HG02678 (cell line): ENCODE measurements around the gene GRAP.

Experiments used
- ATAC-seq: cut with Tn5 transposase; IDR thresholded peaks from one replicate; pipeline ENCODE4 v1.9.1; 2021; ENCODE audit warnings: mild to moderate bottlenecking, moderate library complexity; ENCODE audit not compliant: unreplicated experiment

GRAP gene

DNA sequence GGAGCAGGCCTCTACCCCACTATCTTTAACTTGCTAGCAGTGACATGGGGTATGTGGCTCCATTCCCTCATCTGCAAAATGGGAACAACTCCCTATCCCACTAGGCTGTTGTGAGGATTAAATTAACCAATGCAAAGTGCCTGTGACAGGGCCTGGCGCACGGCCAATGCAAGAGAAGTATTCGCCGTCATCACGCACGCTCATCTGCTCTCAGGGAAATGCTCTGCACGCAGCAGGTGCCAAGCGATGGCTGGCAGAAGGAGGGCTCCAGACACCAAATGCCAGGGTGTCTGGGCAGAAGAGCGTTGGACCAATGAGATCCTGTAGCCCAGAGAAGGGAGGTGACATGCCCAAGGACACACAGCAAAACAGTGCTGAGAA lies 59.5 kb downstream of the GRAP start:
- ATAC-seq = no peak

DNA sequence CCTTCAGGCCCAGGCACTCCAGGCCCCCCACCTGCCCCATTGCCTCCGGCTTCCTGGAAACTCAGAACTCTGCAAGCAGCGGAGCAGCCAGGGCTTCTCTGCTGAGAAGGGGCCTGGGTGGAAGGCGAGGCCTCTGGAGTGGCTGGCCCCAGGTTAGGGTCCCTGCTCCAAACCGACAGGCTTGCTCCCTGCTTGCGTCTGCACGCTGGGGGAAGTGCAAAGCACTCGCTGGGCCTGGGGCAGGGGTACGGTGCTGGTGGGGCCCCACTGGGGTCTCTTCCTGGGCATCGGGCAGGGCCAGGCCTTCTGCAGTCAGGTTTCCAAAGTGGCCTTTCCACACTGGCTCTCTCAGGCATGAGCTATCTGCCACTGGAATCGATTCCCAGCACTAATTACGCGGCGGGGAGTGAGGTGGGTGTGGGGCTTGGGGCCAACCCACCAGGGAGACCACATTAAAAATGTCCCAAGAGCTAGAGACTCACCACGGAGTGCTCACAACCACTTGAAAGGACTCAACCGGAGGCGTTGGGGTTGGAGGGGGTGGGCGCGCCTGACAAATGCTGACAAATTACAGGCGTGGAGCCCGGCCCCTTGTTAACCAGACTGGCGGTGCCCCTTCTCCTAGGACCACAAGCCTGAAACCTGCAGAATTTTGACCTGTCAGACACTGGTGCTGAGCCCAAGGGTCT lies 60.1 kb downstream of the GRAP start:
- no peak for ATAC-seq

DNA sequence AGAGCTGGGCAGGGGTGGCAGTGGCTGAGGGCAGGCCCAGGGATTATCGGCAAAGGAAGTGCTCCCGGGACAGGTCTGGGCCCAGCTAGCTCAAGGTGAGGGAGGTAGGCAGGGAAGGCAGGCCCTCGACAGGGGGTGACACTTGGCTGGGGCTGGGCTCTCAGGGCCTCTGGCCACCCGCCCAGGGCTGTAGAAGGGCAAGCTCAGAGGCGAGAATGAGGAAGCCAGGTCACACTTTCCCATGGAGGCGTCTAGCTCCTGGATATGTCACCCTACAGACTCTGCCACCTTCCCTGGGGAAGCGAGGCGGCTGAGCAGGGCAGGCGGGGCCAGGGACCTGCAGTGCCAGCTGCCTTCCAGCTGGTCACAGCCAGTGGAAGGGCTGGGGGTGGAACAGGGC lies 61.3 kb downstream of the GRAP start:
- no peak for ATAC-seq

DNA sequence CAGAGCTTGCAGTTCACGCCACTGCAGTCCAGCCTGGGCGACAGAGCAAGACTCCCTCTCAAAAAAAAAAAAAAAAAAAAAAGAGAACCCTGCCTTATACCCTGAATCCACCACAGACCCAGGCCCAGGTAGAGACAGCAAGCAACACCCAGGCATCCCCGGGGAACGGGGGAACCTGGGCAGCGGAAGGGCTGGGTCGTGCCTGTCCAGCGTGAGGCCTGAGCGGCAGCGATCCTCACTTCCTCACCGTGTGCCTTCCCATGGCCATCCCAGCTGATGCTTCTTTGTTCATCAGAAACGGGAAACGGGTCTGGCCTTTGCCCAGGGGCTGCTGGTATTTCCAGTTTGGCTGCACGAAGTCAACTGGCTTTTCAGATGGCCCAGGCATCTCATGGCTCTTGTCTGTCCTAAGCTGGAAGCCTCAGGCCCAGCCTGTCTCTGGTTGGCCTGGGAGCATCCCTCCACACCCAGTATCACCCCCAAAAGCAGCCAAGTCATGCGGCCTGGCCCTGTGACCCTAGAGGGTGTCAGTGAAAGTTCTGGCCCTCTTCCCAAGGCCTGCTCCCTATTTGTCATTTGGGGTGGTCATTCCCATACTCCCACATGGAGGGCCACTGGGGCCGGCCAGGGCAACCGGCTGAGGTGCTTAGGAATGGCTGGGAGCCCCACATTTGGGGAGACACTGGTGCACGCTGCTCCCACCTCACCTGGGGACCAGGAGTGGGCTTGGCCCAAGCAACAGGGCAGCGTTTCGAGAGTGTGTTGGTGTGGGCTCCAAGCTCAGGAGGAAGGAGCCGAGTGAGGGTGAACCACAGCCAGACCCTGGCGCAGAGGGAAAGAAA lies 62.3 kb downstream of the GRAP start:
- ATAC-seq = no peak

DNA sequence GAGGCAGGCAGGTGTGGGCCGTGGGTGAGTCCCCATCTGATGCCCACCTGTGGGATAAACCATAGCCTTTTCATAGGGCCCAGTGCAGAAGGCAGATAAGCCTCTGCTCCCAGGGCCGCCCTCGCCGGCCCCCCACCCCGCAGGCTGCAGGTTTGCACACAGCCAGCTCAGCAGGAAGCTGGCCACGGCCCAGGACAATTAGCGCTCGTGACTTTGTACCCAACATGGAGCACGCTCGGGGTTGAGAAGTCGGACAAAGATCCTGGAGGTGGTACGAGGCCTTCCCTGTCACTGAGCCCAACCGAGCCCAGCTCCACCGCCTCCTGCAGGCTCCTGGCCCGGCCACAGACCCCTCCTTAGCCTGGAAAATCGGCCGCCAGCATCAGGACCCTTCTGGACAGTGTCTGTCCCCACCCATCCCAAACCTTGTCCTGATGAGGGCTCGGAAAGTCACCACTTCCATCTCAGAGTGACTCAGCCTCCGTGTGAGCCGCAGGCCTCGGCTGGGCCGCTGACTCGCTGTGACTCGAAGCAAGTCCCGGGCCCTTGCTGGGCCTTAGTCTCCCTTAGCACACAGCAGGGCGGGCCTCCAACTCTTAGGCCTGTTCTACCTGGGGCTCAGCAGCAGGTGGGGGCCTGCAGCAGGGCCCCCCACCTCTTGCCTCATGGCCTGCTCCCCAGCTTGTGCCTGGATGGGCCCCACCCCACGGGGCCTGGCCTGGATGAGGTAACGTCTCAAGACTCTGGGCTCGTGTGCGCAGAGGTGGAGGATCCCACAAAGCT lies 64.9 kb downstream of the GRAP start:
- no peak for ATAC-seq

DNA sequence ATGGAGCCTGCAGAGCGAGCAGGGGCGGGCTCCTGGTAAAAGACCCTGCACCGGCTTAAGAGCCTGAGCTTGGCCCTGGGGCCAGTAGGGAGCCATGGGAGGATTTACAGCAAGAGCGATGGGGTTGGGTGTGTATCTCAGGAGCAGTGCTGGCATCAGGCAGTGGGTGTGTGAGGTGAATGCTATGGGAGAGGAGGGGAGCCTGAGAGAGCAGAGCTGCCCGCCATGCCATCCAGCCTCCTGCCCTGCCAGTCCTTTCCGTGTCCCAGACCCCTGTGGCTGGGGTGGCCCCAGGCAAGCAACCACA lies 65.5 kb downstream of the GRAP start:
- no peak for ATAC-seq

DNA sequence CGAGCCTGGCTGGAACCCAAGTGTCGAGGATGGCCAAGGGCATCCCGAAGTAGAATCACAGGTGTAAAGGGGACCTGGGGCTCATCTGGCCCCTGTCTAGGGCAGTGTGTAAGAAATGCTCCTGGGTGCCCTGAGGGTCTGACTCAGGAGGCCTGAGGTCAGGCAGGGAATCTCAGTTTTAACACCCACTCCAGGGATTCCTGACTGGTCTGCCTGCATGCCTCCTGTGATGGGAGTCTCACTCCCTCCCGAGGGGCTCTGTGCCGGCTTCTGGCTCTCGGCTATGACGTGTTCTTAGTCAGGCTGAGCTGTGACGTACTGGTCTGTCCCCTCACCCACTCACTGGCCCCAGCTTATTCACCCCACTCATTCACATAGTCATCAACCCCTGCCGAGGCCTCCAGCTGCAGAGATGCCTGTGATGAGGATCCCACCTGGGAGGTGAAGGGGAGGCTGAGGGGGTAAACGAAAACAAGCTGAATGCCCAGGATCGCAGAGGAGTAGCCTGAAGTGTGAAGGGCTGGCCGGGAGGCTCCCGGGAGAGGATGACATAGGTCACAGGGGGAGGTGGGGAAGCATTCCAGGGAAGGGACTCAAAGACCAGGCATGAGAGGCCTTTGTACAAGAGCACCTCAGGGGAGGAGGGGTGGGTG lies 65.9 kb downstream of the GRAP start:
- no peak for ATAC-seq

DNA sequence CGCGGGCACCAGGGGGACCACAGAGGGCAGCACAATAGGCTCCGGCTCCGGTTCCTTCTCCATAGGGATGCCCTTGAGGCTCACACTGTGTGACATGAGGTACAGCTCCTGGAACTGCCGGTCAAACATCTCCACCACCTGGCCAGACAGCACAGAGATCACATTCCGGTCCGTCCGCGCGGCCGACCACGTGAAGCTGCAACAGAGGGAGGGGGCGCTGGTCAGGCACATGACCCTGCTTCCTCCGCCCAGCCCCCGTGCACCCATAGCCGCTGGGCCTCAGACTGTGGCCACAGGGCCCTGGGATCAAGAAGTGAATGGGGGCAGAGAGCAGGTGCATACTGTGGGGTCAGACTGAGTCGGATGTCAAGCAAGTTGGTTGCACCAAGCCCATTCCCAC lies 68.1 kb downstream of the GRAP start:
- no peak for ATAC-seq

DNA sequence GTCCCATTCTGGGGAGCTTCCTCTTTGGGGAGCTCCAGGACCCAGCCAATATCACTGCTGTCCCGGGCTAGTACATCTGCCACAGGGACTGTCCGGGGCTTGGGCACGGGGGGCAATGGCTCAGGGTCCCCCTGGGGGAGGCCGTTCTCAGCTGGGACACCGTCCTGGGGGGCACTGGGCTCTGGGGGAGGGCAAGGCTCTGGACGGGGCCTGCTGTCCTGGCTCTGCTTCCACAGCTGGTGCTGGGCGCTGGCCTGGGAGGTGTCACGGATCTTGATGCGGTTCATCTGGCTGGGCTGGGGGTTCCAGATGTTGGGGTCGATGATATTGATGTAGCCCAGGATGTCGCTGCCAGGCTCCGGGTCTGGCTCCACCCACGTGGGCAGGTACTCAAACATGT lies 68.7 kb downstream of the GRAP start:
- no peak for ATAC-seq

DNA sequence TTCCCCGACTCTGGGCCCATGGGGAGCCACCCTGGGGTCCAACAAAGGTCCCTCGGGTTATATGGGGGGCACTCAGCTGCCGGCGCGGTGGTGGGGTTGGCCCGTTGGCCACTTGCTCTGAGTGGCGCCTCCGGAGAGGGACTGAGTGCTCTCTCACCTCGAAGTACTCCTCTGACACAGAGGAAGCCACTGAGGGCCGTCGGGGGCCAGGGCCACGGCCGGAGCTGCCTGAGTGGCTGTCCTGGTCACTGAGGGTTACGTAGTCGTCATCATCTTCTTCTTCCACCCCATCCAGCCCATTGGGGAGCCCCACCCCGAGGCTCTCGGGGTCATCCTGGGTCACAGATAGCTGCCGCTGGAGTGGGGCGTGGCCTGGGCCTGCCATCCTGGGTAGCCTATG lies 69.1 kb downstream of the GRAP start:
- ATAC-seq = no peak

DNA sequence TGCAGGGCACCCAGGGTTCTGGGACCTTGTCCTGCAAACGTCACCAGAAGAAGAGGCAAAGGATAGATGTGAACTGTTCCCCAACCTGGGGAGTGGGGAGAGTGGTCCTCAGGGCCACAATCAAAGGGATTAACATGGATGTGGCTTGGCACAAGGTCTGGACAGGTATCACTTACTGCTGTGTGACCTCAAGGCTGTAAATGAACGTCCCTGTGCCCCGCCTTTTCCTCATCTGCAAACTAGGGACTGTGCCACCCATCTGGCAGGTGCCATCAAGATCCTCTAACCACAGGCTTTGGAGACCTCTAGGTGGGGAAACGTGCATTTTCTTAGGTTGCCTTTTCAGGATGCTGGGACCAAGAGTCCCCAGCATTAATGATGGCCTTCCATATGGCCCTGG lies 69.7 kb downstream of the GRAP start:
- no peak for ATAC-seq

DNA sequence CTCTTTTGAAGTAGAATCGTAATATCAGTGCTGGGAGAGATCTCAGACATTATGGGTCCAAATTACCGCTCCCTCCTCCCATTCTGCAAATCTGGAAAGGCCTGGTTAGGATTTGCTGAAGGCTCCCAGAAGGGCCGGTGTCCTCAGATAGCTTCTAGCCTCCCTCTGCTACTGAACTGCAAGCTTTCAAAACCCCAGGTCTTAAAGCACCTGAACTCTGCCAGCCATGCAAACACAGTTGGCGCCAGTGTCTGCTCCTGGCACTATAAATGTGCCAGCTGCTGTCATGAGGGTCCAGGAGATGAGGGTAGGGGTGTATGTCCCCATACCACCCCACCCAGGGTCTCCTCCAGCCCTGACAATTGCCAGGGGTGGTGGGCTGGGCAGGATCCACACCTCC lies 70.6 kb downstream of the GRAP start:
- ATAC-seq = no peak

DNA sequence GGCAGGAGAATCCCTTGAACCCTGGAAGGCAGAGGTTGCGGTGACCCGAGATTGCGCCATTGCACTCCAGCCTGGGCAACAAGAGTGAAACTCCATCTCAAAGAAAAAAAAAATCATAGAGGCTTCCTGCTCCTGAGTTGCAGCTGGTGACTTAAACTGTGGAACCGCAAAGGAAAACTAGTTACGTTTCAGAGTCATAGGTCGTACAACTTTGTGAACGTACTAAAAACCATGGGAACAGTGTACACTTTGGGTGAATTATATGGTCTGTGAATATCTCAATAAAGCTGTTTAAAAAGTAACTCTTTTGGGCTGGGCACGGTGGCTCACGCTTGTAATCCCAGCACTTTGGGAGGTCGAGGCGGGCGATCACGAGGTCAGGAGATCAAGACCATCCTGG lies 71.2 kb downstream of the GRAP start:
- no peak for ATAC-seq

DNA sequence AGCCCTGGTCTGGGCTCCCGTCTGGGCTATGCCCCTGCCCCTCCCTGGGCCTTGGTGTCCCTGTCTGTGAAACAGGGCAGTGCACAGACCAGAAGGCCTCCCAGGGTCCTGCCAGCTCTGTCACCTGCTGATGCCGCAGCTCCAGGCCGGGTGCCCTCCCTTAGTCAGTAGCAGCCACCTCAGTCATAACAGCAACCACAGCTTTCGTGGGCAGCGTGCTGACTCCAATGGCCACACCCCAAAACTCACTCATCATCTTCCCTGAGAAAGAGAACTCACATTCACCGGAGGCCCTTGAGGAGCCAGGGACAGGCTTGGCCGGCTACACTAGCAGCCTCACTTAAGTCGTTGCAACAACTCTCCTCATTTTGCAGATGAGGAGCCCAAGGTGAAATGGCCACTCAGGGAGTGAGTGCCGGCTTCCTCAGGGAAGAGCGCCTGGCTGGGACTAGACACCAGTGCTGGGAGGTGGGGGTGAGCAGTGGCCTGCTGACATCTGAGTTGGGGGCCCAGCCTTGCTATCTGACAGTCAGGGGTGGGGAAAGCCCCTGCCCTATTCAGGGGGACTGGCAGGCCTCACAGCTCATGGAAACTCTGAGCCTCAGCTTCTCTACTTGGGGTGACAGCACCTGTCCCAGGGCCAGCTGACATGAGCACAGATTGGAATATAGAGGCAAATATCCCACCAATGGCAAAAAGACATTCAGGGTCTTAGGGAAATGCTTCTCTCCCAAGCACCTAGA lies 72.2 kb downstream of the GRAP start:
- ATAC-seq = no peak

DNA sequence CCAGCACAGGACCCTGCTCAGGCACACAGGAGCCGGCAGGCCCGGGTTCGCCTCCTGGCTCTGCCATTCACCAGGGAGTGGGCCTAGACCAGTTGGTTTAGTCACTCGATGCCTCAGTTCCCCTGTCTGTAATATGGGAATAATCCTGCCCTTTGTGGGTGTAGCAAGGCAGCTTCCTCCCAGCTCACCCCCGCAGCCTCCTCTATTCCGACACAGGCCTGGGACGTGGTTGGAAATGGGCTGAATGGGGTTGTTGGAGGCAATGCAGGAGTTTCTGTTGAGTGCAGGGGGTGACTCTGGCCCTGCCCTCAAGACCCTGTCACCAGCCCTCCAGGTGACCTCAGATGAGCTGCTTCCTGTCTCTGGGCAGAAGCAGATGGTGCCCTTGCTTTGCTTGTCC lies 75.0 kb downstream of the GRAP start:
- ATAC-seq = no peak
